ENCODE results near the gene PLCB1. TPM values are rescaled to one million over a fixed set of nuclear protein-coding genes. Genes with fewer than 3 reads are reported as not detected.

Gene PLCB1
- total RNA-seq, 1 donor from 2014 or later = 6.3 TPM

- no peak for DNase-seq
- intact Hi-C loops (cut with DNase I) = no loop called here
- ATAC-seq = no peak
- Histone ChIP-seq H3K4me3 (no peak overlapping the region), H3K4me1 (no peaks in the 10 kb centered on the region), H3K27me3 (ENCODE audit: low read depth) (no peaks in the 10 kb centered on the region), H3K9me3 (no peaks in the 10 kb centered on the region), H3K27ac (no peak overlapping the region), H3K36me3 (no peaks in the 10 kb centered on the region)
- no peak for TF ChIP-seq CTCF (IDR thresholded peaks at IDR 0.05)
These were observed 625.1 kb downstream of the PLCB1 start for GRCh38 chr20:8757146-8757545.

DNA sequence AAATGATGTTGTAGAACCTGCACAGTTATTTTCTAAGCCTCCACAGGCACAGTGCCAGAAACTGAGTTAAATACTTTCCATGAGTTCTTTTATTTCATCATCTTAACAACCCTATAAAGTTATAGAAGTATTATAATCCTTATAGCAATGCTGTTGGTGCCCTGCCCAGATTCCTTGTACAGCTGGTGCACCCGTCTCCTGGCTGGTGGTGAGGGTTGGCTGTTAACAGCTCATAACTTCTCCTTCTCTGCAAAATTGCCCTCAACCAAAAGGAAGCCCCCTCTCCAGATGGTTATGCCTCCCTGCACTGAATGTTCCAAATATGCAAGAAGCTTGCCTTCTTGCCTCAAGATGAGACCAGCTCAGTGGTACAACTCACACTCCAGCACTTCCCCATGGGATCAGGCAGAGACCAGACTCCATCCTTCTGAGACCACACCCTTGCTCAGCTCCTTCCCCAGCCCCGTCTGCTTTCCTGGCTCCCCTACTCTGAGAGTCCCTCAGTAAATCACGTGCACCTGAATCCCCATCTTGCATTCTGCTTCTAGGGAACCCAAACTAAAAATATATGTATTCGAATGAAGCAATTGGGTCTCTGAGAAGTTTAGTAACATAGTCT lies 632.4 kb downstream of the PLCB1 start:
- H3K9me3 ChIP-seq = no peaks in the 10 kb centered on the region
- H3K4me1 ChIP-seq = no peaks in the 10 kb centered on the region
- no peaks in the 10 kb centered on the region for H3K36me3 ChIP-seq
- H3K27me3 ChIP-seq (ENCODE audit: low read depth) = no peaks in the 10 kb centered on the region
- DNase-seq (no peak), ATAC-seq (no peak)
- no peak for TF ChIP-seq CTCF (IDR thresholded peaks at IDR 0.05)
- H3K27ac ChIP-seq = no peak overlapping the region
- intact Hi-C loops (cut with DNase I) = no loop called here
- no peak overlapping the region for H3K4me3 ChIP-seq

- intact Hi-C loops (cut with DNase I) = no loop called here
- Histone ChIP-seq H3K4me3 (no peak overlapping the region), H3K36me3 (no peaks in the 10 kb centered on the region), H3K9me3 (no peaks in the 10 kb centered on the region), H3K4me1 (no peaks in the 10 kb centered on the region), H3K27me3 (ENCODE audit: low read depth) (no peaks in the 10 kb centered on the region), H3K27ac (no peak overlapping the region)
- ATAC-seq (no peak), DNase-seq (no peak)
- TF ChIP-seq CTCF (IDR thresholded peaks at IDR 0.05) = no peak
These were observed 634.9 kb downstream of the PLCB1 start for GRCh38 chr20:8766868-8767390.

GRCh38 chr20:8774412-8774811 lies 642.3 kb downstream of the PLCB1 start:
- no peak overlapping the region for H3K27ac ChIP-seq
- DNase-seq = no peak
- intact Hi-C loops (cut with DNase I) = no loop called here
- no peaks in the 10 kb centered on the region for H3K36me3 ChIP-seq
- TF ChIP-seq CTCF (IDR thresholded peaks at IDR 0.05) = no peak
- H3K4me1 ChIP-seq = no peaks in the 10 kb centered on the region
- no peaks in the 10 kb centered on the region for H3K9me3 ChIP-seq
- ATAC-seq = no peak
- no peaks in the 10 kb centered on the region for H3K27me3 ChIP-seq (ENCODE audit: low read depth)
- no peak overlapping the region for H3K4me3 ChIP-seq

- H3K4me1 ChIP-seq = no peaks in the 10 kb centered on the region
- DNase-seq = no peak
- no peak for TF ChIP-seq CTCF (IDR thresholded peaks at IDR 0.05)
- H3K27ac ChIP-seq = no peak overlapping the region
- H3K4me3 ChIP-seq = no peak overlapping the region
- ATAC-seq = no peak
- no peaks in the 10 kb centered on the region for H3K9me3 ChIP-seq
- intact Hi-C loops (cut with DNase I) = no loop called here
- no peaks in the 10 kb centered on the region for H3K27me3 ChIP-seq (ENCODE audit: low read depth)
- no peaks in the 10 kb centered on the region for H3K36me3 ChIP-seq
These were observed 645.8 kb downstream of the PLCB1 start for GRCh38 chr20:8777911-8778310.
